HepG2 (cell line): ENCODE data around the gene MTSS2. TPM values are rescaled to one million over a fixed set of nuclear protein-coding genes. Genes with fewer than 3 reads are reported as not detected.

Source experiments
- ATAC-seq: fragments of 200-7000 bp; cut with Tn5 transposase; 3 replicates; pipeline ENCODE4 v1.9.1; 2020; ENCODE audit warnings: mild to moderate bottlenecking, moderate library complexity
- BruUV-seq: library from RNA; stranded (reverse); fragments of 400-500 nt; replicated peaks from 2 replicates; lab custom pipeline; 2021; lab: Mats Ljungman, UMichigan
- CTCF ChIA-PET: fragments of 300-600 bp; formaldehyde crosslinking; extraction: SDS; loops from one replicate; lab custom pipeline; 2021; ENCODE audit warnings: low total read pairs, inconsistent platforms, low intra/inter-chr PET ratio; lab: Yijun Ruan, JAX
- POLR2A ChIA-PET: fragments of 350-600 bp; sonication (Branson Sonifier 250); formaldehyde crosslinking; loops from one replicate; lab custom pipeline; 2020; ENCODE audit warnings: antibody characterized with exemption, inconsistent platforms; lab: Yijun Ruan, JAX
- DNase-seq: peaks from one replicate; pipeline ENCODE4 v3.0.0-alpha.2; 2015; ENCODE audit warnings: low spot score
- FAIRE-seq: peaks from 3 replicates; lab custom pipeline; 2011; peaks lifted over from hg19 to GRCh38; lab: Jason Lieb, UNC
- H2AFZ ChIP-seq: one replicate; pipeline ENCODE4 v1.6.1; 2011; ENCODE audit warnings: low read length, inconsistent platforms
- H3K27ac ChIP-seq: fragments of 300-600 bp; 3 replicates; pipeline ENCODE4 v1.8.0; 2011; ENCODE audit warnings: mixed run types, mild to moderate bottlenecking, mixed read lengths, low read length, inconsistent platforms; ENCODE audit not compliant: insufficient read depth; ENCODE audit errors: extremely low read length
- H3K27me3 ChIP-seq, 2 experiments: fragments of 200-600 bp in 1 of 2; 2 replicates in 1 of 2; 3 replicates in 1 of 2; pipeline versions ENCODE4 v1.6.0 to v1.8.0; 2011; ENCODE audit warnings: low read length in 2 of 2, mild to moderate bottlenecking in 2 of 2, moderate library complexity in 2 of 2, inconsistent platforms in 1 of 2; ENCODE audit not compliant: insufficient read depth in 2 of 2, control insufficient read depth in 1 of 2
- H3K36me3 ChIP-seq, 2 experiments: fragments of 200-600 bp in 1 of 2; replicated peaks in 1 of 2; 2 replicates in 1 of 2; 3 replicates in 1 of 2; pipeline versions ENCODE4 v1.5.1 to v1.8.0; 2011; ENCODE audit warnings: low read length in 2 of 2, inconsistent platforms in 1 of 2; ENCODE audit not compliant: insufficient read depth in 2 of 2, control insufficient read depth in 1 of 2
- H3K4me1 ChIP-seq: 2 replicates; pipeline ENCODE4 v1.5.1; 2012; ENCODE audit warnings: low read length, inconsistent platforms; ENCODE audit not compliant: insufficient read depth
- H3K4me2 ChIP-seq: 2 replicates; pipeline ENCODE4 v1.6.0; 2011; ENCODE audit warnings: low read depth, low read length, inconsistent platforms
- H3K4me3 ChIP-seq, 3 experiments: fragments of 200-600 bp in 1 of 3; sonication (generic), shearing (Covaris generic) in 1 of 3; replicated peaks in 1 of 3; 2 replicates each; pipeline ENCODE4 v1.5.1; 2011 to 2016; ENCODE audit warnings: low read length in 3 of 3, inconsistent platforms in 2 of 3, low read depth in 2 of 3, mild to moderate bottlenecking in 2 of 3, control low read depth in 1 of 3, mixed read lengths in 1 of 3; ENCODE audit not compliant: insufficient read depth in 1 of 3
- H3K79me2 ChIP-seq: one replicate; pipeline ENCODE4 v1.6.1; 2011; ENCODE audit warnings: low read length, inconsistent platforms; ENCODE audit not compliant: insufficient read depth
- H3K9ac ChIP-seq: 2 replicates; pipeline ENCODE4 v1.6.0; 2011; ENCODE audit warnings: mild to moderate bottlenecking, low read depth, low read length, inconsistent platforms; ENCODE audit not compliant: insufficient read depth
- H3K9me3 ChIP-seq: 2 replicates; pipeline ENCODE4 v1.5.1; 2012; ENCODE audit warnings: mild to moderate bottlenecking, low read length
- H4K20me1 ChIP-seq: 2 replicates; pipeline ENCODE4 v1.6.0; 2011; ENCODE audit warnings: inconsistent platforms, mild to moderate bottlenecking, low read length, moderate library complexity; ENCODE audit not compliant: insufficient read depth
- BORCS8-MEF2B ChIP-seq: sonication (generic); formaldehyde crosslinking; IDR thresholded peaks from 2 replicates; pipeline ENCODE4 v1.8.0; 2022; ENCODE audit warnings: mild to moderate bottlenecking, missing genetic modification reagents
- CEBPG ChIP-seq: IDR thresholded peaks from 2 replicates; pipeline ENCODE4 v1.6.1; 2016
- EED ChIP-seq: sonication (generic); formaldehyde crosslinking; IDR thresholded peaks from 2 replicates; pipeline ENCODE4 v1.5.0; 2020; ENCODE audit warnings: mild to moderate bottlenecking, missing genetic modification reagents
- HHEX ChIP-seq: IDR thresholded peaks from 2 replicates; pipeline ENCODE4 v1.6.1; 2016; ENCODE audit warnings: control low read depth
- MAFF ChIP-seq: IDR thresholded peaks from 2 replicates; pipeline ENCODE4 v1.6.1; 2011; ENCODE audit warnings: low read depth, low read length, improper control_type of control experiment
- MAFK ChIP-seq, 2 experiments: IDR thresholded peaks in 1 of 2; conservative IDR thresholded peaks in 1 of 2; 2 replicates each; pipeline ENCODE4 v1.6.1; 2011; ENCODE audit warnings: improper control_type of control experiment in 2 of 2, low read length in 2 of 2
- MBD4 ChIP-seq: IDR thresholded peaks from 2 replicates; pipeline ENCODE4 v1.6.1; 2012; ENCODE audit warnings: low read length, inconsistent platforms, borderline replicate concordance
- NFE2L2 ChIP-seq: fragments of 150-350 bp; IDR thresholded peaks from 2 replicates; pipeline ENCODE4 v1.6.1; 2014; ENCODE audit warnings: low read length
- REL ChIP-seq: sonication (generic); formaldehyde crosslinking; conservative IDR thresholded peaks from 2 replicates; pipeline ENCODE4 v1.8.0; 2022; ENCODE audit warnings: mild to moderate bottlenecking, missing genetic modification reagents, moderate library complexity
- SAP130 ChIP-seq: IDR thresholded peaks from 2 replicates; pipeline ENCODE4 v1.6.1; 2016; ENCODE audit warnings: low read depth
- TFDP1 ChIP-seq: IDR thresholded peaks from 2 replicates; pipeline ENCODE4 v1.6.1; 2016; ENCODE audit warnings: missing compliant biosample characterization, missing genetic modification reagents, borderline replicate concordance
- UBTF ChIP-seq: sonication (generic); formaldehyde crosslinking; IDR thresholded peaks from 2 replicates; pipeline ENCODE4 v1.4.0; 2020; ENCODE audit warnings: mild to moderate bottlenecking, missing genetic modification reagents
- ZNF343 ChIP-seq: sonication (generic); formaldehyde crosslinking; IDR thresholded peaks from 2 replicates; pipeline ENCODE4 v1.4.0; 2020; ENCODE audit warnings: mild to moderate bottlenecking, missing genetic modification reagents
- ZNF75D ChIP-seq: sonication (generic); formaldehyde crosslinking; IDR thresholded peaks from 2 replicates; pipeline ENCODE4 v1.8.1; 2023; ENCODE audit warnings: missing genetic modification reagents, mild to moderate bottlenecking, borderline replicate concordance
- WGBS: methylation state at CpG from one replicate; pipeline ENCODE4 v1.1.6; 2017; ENCODE audit warnings: low lambda C conversion rate; 5-methylcytosine and 5-hydroxymethylcytosine counted together
- in situ Hi-C: cut with HindIII; loops from 2 replicates; pipeline ENCODE4 v1.10.0; 2017; ENCODE audit warnings: low pct_unique_long_range_greater_than_20kb; ENCODE audit not compliant: extremely low pct_ligation_motif_present
- intact Hi-C: fragments of 100-400 bp; cut with micrococcal nuclease; formaldehyde crosslinking; loops from one replicate; pipeline ENCODE4 v1.10.0; 2022; ENCODE audit not compliant: unreplicated experiment
- polyA plus RNA-seq, 8 experiments: library from polyadenylated mRNA; depleted of rRNA in 3 of 8; stranded (reverse) in 7 of 8; unstranded in 1 of 8; fragments of >200 nt; fragmentation: Illumina TruSeq in 4 of 8; extraction: Trizol in 4 of 8; gene quantifications; 2 replicates each; pipeline versions ENCODE4 v1.2.1 to v1.2.3, GENCODE V29; 2011 to 2016; ENCODE audit warnings: low read depth in 4 of 8, missing spikeins in 1 of 8, mixed read lengths in 1 of 8; ENCODE audit not compliant: insufficient read depth in 1 of 8
- total RNA-seq, 5 experiments: library from RNA; depleted of rRNA; stranded (reverse); fragments of >200 nt; fragmentation: Illumina TruSeq; extraction: Trizol; gene quantifications; 2 replicates each; pipeline ENCODE4 v1.2.3, GENCODE V29; 2016; ENCODE audit warnings: low read depth in 1 of 5

MTSS2 gene
- total and polyA plus RNA-seq, 2 of the 13 experiments (the other 11 are each of a cell fraction or from before 2014, with no cell fraction given): 132 to 242 TPM

- no peak overlapping the region for H3K9ac ChIP-seq
- CTCF ChIA-PET: no interaction called here
- peaks cover 25% of the 10 kb centered on the region for H3K4me1 ChIP-seq
- POLR2A ChIA-PET: no interaction called here
- peaks cover 8 to 35% of the 10 kb centered on the region in 2 experiments; a peak in 4 of 5 replicates for H3K27me3 ChIP-seq
- H3K36me3 ChIP-seq: no peaks in the 10 kb centered on the region
- no TSS peak for BruUV-seq
- DNase-seq: no peak
- TF ChIP-seq MAFF: peak; percentile 40; the same call in 1 of the 2 replicates
- TF ChIP-seq SAP130 (CRISPR knock-in tag): no peak
- TF ChIP-seq MAFK (conservative IDR thresholded peaks at IDR 0.05 in 1 of 2, IDR thresholded peaks at IDR 0.05 in 1 of 2; ENCODE audit: low read length in 2 of 2): peak in 1 of 2 experiments; percentile 22; a peak in 1 of 4 replicates
- no peak for TF ChIP-seq BORCS8-MEF2B (CRISPR knock-in tag)
- peak; percentile 49; the same call in 1 of the 2 replicates for TF ChIP-seq NFE2L2
- TF ChIP-seq, all 625 proteins: peak for 3
- Histone ChIP-seq H3K9me3 (no peaks in the 10 kb centered on the region), H3K79me2 (no peaks in the 10 kb centered on the region), H4K20me1 (no peaks in the 10 kb centered on the region), H3K4me3 (no peak overlapping the region), H3K27ac (no peak overlapping the region), H3K4me2 (no peak overlapping the region), H2AFZ (no peak overlapping the region)
- intact Hi-C loops: loop anchor here (2.0 kb wide), 1 partner anchor 130 kb away; the partner anchor contains the start of genes COG4 and SF3B3
- 59% methylated on average over 2 of the region's 2 CpGs for WGBS
- ATAC-seq: no peak
- in situ Hi-C loops: loop anchor here (5.0 kb wide), 1 partner anchor 280 kb away; no protein-coding TSS in a partner anchor
- no peak for FAIRE-seq
These were observed 33.5 kb downstream of the MTSS2 start for GRCh38 chr16:70652322-70652721.

- H3K27me3 ChIP-seq: peaks cover 6 to 43% of the 10 kb centered on the region in 2 experiments; a peak in 4 of 5 replicates
- no peak overlapping the region for H3K4me3 ChIP-seq
- 44% methylated on average over 3 of the region's 3 CpGs for WGBS
- H2AFZ ChIP-seq: no peak overlapping the region
- no peak overlapping the region for H3K27ac ChIP-seq
- in situ Hi-C loops: loop anchor here (5.0 kb wide), 1 partner anchor 279 kb away; no protein-coding TSS in a partner anchor
- no peak for FAIRE-seq
- no peak for DNase-seq
- H3K9me3 ChIP-seq: no peaks in the 10 kb centered on the region
- no peak for ATAC-seq
- ChIA-PET CTCF (no interaction called here), POLR2A (no interaction called here)
- H3K4me1 ChIP-seq: peaks cover 17% of the 10 kb centered on the region
- no peak overlapping the region for H3K9ac ChIP-seq
- H3K79me2 ChIP-seq: no peaks in the 10 kb centered on the region
- H3K36me3 ChIP-seq: no peaks in the 10 kb centered on the region
- intact Hi-C loops: no loop called here
- H3K4me2 ChIP-seq: no peak overlapping the region
- BruUV-seq: no TSS peak
- no peaks in the 10 kb centered on the region for H4K20me1 ChIP-seq
- TF ChIP-seq TFDP1 (no peak), EED (CRISPR knock-in tag) (no peak), REL (CRISPR knock-in tag) (no peak), CEBPG (CRISPR knock-in tag) (no peak), UBTF (CRISPR knock-in tag) (no peak), ZNF343 (CRISPR knock-in tag) (no peak), ZNF75D (CRISPR knock-in tag) (no peak), HHEX (CRISPR knock-in tag) (no peak), MBD4 (no peak)
These were observed 34.3 kb downstream of the MTSS2 start for GRCh38 chr16:70651524-70651923.
